Cerebellar nuclear complex (tissue), 1 donor: ENCODE results near the gene TENT4B.
A peak's percentile ranks its signal among the peaks of the same experiment; 100 is the strongest.

Experiments used
- DNase-seq, 2 experiments: peaks; one replicate each; lab custom pipeline; 2025; lab: John Stamatoyannopoulos, UW

TENT4B gene

DNA sequence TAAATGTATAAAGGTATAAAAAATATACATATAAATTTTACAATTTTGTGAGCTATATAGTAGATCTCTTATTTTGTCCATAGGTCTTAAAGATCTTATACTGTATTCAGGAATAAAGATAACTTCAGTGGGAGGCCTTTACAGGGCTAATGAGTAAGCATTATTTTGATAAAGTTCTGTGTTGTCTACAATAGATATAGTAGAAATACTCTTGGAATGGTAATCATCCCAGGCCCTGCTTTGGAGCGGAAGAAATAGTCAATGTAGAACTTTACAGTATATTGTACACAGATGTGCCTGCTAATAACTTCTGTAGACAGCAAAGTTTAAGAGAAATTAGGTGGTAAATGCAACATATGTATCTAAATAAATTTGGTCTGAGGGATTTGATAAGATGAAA, 42.6 kb downstream of the TENT4B start:
- no peak for DNase-seq

- DNase-seq: no peak
Observed at GRCh38 chr16:50197582-50197981, 44.5 kb downstream of the TENT4B start.

GRCh38 chr16:50198802-50199403, 45.8 kb downstream of the TENT4B start:
- DNase-seq: no peak

DNA sequence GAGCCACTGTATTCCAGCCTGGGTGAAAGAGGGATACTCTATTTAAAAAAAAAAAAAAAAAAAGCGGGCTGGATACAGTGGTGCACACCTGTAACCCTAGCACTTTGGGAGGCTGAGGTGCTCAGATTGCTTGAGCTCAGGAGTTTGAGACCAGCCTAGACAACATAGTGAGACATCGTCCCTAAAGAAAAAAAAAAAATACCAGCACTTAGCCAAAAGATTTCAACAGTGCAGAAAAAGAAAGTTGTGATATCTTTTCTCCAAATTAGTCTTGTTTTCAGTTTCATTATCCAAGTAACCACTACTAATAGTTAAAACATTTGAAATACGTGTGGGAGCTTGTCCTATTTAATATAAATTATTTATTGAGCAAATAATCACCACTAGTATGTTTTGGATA, 48.7 kb downstream of the TENT4B start:
- DNase-seq: no peak

- no peak for DNase-seq
Observed at GRCh38 chr16:50202926-50203624, 50.0 kb downstream of the TENT4B start.

- no peak for DNase-seq
Observed at GRCh38 chr16:50203681-50204080, 50.6 kb downstream of the TENT4B start.

GRCh38 chr16:50204453-50205108, 51.5 kb downstream of the TENT4B start:
- no peak for DNase-seq

DNA sequence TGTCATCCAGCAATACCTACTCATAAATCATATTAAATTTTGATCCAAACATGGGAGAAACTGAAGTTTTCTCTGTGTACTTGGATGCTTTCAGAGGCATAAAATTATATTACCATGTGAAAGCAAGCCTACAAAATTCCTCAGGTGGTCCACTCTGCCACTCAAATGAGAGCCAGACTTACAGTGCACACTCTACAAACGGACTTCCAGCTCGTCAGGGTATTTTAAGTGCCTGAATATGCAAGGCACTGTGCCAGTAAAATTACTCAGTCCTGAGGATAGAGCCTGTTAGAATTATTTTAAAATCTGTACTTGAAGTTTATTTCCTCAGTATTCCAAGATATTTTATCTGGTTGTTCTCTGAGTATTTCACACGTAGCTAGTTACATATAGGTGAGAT, 54.5 kb downstream of the TENT4B start:
- no peak for DNase-seq

DNA sequence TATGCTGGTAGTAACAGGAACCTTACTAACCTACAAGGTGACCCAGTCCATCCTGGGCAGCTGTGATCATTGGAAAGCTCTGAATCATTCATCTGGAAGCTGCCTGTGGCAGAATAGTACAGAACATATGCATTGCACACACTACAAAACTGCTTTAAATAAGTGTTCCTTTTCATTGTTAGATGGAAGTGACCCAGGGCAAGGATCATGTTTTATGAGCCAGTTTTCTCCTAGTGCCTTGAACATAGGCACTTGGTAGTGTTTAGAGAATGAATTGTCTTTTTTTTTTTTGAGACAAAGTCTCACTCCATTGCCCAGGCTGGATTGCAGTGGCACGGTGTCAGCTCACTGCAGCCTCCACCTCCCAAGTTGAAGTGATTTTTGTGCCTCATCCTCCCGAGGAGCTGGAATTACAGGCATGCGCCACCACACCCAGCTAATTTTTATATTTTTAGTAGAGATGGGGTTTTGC, 55.4 kb downstream of the TENT4B start:
- no peak for DNase-seq

DNA sequence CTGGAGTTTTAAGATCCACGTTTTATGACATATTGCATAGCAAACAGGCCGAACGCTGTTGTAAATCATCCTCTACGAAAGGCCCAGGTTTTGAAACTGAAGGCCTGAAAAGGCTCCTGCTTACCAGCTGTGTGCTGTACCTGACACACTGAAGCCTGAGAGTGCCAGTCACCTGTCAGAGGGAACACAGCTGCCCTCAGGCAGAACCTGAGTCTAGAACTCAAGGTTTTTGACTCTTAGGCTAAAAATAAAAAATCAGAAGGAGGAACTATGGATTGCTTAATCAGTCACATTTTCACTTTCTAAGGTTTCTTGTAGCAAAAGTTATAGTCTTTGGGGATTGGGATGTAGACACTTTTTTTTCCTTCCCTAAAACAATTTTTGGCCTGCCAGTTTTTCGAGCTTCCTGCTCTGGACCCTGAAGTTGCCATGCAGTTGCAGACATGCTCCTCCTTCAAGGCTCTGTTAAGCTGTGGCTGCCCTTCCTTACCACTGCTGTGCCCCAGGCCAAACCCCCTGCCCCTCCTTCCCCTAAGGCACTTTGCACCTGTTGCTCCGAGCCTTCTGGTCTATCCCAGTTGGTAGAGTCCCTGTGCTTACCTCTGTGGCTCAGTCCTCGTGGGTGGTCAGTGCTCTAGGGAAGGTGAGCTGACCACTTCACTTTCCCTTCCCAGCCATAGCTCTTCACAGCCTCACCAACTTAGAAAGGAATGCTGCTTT, 56.6 kb downstream of the TENT4B start:
- DNase-seq: no peak

- DNase-seq: peak in 1 of 2 experiments; percentile 7
Observed at GRCh38 chr16:50210266-50211038, 57.3 kb downstream of the TENT4B start.

DNA sequence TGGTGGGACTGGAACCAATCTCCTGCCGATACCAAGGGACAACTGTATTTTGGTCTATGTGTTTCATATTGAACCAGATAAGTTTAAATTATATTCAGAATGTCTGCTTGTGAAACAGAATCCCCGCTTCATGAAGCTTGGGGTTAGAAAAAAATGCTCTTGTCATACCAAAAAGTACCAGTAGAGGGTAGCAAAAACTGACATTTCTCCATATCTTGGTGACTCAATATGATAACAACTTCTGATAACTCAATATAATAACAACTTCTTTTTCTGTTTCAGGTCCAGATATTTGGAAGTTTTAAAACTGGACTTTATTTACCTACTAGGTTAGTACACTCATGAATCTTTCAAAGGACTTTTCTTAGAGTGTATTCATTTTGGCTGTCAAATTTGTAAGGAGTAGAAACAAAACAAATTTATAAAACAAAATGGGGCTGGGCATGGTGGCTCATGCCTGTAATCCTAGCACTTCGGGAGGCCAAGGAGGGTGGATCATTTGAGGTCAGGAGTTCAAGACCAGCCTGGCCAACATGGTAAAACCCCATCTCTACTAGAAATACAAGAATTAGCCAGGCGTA, 60.9 kb downstream of the TENT4B start:
- no peak for DNase-seq

DNA sequence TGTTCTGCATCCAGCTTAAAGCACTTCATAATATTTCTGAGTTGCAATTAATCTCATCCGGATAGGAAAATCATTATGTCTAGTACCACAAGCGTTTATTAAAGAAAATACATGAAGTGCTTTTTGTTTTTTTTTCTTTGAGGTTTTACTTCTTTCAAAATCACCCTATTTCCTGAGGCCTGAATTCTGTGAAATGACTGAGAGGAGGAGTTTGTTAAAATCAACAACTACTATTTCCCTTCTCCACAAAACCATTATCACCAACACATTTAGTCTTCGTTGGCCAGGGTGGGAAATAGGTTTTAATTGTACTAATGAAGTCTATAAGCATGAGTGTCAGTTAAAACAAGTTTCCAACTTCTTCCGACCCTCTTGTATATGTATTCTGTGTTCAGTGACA, 62.6 kb downstream of the TENT4B start:
- no peak for DNase-seq

DNA sequence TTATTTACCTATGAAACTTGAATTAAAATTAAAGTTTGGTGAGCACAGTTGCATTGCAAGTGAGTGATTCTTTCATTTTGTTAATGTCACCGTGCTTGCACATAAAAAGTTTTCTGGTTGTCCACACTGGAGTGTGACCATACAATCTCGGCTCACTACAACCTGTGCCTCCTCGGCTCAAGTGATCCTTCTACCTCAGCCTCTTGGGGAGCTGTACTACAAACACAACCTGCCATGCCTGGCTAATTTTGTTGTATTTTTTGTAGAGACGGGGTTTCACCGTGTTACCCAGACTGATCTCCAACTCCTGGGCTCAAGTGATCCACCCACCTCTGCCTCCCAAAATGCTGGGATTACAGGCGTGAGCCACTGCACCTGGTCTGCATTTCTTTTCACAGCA, 63.1 kb downstream of the TENT4B start:
- no peak for DNase-seq

GRCh38 chr16:50219402-50219975, 66.4 kb downstream of the TENT4B start:
- no peak for DNase-seq

DNA sequence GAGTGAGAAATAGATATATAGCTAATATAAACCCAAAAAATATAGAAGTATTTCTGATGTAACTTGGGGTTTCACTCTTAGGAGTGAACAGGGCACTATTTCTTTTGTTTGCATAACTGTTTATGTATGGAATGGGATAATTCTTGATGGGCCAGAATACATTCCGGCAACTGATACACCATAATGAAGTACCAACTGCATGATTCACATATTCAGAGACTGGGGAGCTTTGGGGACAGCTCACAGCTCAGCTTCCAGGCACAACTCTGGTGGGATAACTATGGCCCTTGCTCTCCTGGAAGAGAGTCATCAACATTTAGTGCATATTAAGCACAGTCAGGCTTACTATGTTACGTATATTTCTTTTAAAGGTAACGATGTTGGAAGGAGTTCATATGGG, 71.2 kb downstream of the TENT4B start:
- DNase-seq: no peak

DNA sequence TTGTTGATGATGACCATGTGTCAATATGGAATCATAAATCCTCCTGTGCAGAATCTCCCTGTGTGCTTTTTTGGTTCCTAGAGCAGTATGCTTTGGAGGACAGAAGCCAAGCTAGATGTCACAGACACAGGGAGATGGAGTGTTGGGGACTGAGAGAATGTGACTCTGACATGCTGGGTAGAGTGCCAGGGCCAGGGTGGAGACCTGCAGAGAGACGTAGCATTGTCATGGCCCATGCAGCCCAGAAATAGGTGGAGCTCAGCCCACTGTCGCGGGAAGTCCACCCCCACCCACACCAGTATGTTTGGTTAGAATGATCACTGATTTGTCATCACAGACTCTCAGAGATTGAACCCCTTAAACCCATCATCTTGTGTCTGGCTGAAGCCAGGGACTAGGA, 74.0 kb downstream of the TENT4B start:
- DNase-seq: no peak

DNA sequence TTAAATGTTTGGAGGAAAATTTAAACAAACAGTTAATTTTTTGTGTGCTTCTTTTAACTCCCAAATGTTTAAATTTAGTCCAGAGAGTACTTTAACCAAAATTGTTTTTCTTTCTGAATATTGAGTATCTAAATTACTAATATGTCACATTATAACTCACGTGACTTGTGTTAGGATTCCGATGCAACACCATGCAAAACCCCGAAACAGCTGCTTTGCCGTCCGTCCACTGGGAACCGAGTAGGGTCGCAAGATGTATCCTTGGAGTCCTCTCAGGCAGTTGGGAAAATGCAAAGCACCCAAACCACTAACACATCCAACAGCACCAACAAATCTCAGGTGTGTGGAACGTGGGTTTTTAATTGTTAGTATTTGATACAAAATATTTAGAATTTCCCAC, 74.6 kb downstream of the TENT4B start:
- no peak for DNase-seq

DNA sequence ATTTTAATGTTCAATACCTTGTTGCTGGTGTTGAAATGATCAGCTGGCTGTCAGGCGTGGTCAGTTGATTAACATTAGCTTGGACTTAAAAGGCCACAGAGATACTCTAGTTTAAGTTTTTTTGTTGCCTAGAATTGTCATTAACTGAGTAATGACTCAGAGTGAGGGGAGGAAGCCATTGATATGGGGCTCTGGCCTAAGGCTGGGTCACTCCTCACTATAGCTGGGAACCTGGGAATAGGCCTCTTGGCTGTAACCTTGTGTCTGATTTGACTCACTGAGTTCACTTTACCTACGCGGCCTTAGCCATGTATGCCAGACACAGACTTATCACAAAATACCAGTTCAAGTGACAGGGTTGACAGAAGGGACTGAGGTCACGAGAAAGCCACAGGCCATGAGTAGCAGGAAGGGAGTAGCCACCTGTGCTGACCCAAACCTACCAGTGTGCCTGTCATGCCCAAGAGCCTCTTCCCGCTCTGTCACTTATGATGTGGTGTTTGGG, 75.3 kb downstream of the TENT4B start:
- DNase-seq: no peak

DNA sequence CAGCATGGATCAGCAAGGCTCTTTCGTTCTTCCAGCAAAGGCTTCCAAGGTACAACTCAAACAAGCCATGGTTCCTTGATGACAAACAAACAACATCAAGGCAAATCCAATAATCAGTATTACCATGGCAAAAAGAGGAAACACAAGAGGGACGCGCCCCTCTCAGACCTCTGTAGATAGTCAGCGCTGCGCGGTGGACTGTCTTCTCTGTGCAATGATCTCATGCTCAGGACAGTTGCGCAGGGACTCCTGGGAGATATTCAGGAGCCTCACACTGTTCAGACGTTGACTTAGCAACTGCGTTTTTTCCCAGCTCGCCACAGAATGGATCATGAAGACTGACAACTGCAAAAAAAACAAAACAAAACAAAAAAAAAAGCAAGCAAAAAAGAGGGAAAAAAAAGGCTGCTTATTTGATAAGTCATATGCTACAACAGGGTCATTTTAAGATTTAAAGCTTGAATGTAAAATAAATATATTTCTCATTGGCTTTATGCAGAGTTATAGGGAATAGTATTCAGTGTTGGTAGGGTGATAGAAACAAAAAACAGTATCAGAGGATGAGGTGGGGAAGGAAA, 76.1 kb downstream of the TENT4B start:
- DNase-seq: no peak
